Activated CD8-positive, alpha-beta memory T cell treated with anti-CD3 and anti-CD28 coated beads, Interleukin-2, amount 50 U/mL, for 1 hour (primary cell): ENCODE results near the gene RHOD.

Source experiments
- DNase-seq: peaks from one replicate; pipeline ENCODE4 v3.0.0-alpha.2; 2020; ENCODE audit errors: extremely low read depth

The RHOD gene

GRCh38 chr11:67062526-67063373 is 6.1 kb downstream of the RHOD start:
- no peak for DNase-seq

- no peak for DNase-seq
Observed at GRCh38 chr11:67066333-67066709, 9.7 kb downstream of the RHOD start.

- peak; percentile 18 for DNase-seq
Observed at GRCh38 chr11:67071420-67072284, 15.0 kb downstream of the RHOD start.

GRCh38 chr11:67072295-67072694 is 15.6 kb downstream of the RHOD start:
- DNase-seq, result no peak

GRCh38 chr11:67073908-67074307 is 17.3 kb downstream of the RHOD start:
- DNase-seq, result no peak

- no peak for DNase-seq
Observed at GRCh38 chr11:67076202-67076601, 19.6 kb downstream of the RHOD start.

- no peak for DNase-seq
Observed at GRCh38 chr11:67079065-67079705, 22.5 kb downstream of the RHOD start.

- no peak for DNase-seq
Observed at GRCh38 chr11:67082071-67082791, 25.6 kb downstream of the RHOD start.

- no peak for DNase-seq
Observed at GRCh38 chr11:67083786-67084366, 27.2 kb downstream of the RHOD start.

- DNase-seq, result no peak
Observed at GRCh38 chr11:67085617-67086016, 29.0 kb downstream of the RHOD start.

- no peak for DNase-seq
Observed at GRCh38 chr11:67090717-67091116, 34.1 kb downstream of the RHOD start.

GRCh38 chr11:67095214-67095507 is 38.5 kb downstream of the RHOD start:
- DNase-seq, result no peak

GRCh38 chr11:67098799-67099429 is 42.3 kb downstream of the RHOD start:
- DNase-seq, result no peak

GRCh38 chr11:67099831-67100324 is 43.2 kb downstream of the RHOD start:
- no peak for DNase-seq

- DNase-seq, result no peak
Observed at GRCh38 chr11:67102664-67103063, 46.0 kb downstream of the RHOD start.

- no peak for DNase-seq
Observed at GRCh38 chr11:67105964-67106363, 49.3 kb downstream of the RHOD start.

GRCh38 chr11:67111261-67111660 is 54.6 kb downstream of the RHOD start:
- no peak for DNase-seq

- DNase-seq, result no peak
Observed at GRCh38 chr11:67113231-67113721, 56.6 kb downstream of the RHOD start.

- no peak for DNase-seq
Observed at GRCh38 chr11:67114275-67114896, 57.7 kb downstream of the RHOD start.

GRCh38 chr11:67116758-67117105 is 60.1 kb downstream of the RHOD start:
- no peak for DNase-seq
